ENCODE measurements around the gene CTCFL. TPM values are rescaled to one million over a fixed set of nuclear protein-coding genes. Genes with fewer than 3 reads are reported as not detected.
A peak's percentile ranks its signal among the peaks of the same experiment; 100 is the strongest.

CTCFL gene
- total and polyA plus RNA-seq, 2 of the 13 experiments (the other 11 are each of a cell fraction or from before 2014, with no cell fraction given): 0.04 TPM; not detected in 1

GRCh38 chr20:57546956-57547649 is 22.2 kb upstream of the CTCFL start (continued):
- TF ChIP-seq, protein P1, sequence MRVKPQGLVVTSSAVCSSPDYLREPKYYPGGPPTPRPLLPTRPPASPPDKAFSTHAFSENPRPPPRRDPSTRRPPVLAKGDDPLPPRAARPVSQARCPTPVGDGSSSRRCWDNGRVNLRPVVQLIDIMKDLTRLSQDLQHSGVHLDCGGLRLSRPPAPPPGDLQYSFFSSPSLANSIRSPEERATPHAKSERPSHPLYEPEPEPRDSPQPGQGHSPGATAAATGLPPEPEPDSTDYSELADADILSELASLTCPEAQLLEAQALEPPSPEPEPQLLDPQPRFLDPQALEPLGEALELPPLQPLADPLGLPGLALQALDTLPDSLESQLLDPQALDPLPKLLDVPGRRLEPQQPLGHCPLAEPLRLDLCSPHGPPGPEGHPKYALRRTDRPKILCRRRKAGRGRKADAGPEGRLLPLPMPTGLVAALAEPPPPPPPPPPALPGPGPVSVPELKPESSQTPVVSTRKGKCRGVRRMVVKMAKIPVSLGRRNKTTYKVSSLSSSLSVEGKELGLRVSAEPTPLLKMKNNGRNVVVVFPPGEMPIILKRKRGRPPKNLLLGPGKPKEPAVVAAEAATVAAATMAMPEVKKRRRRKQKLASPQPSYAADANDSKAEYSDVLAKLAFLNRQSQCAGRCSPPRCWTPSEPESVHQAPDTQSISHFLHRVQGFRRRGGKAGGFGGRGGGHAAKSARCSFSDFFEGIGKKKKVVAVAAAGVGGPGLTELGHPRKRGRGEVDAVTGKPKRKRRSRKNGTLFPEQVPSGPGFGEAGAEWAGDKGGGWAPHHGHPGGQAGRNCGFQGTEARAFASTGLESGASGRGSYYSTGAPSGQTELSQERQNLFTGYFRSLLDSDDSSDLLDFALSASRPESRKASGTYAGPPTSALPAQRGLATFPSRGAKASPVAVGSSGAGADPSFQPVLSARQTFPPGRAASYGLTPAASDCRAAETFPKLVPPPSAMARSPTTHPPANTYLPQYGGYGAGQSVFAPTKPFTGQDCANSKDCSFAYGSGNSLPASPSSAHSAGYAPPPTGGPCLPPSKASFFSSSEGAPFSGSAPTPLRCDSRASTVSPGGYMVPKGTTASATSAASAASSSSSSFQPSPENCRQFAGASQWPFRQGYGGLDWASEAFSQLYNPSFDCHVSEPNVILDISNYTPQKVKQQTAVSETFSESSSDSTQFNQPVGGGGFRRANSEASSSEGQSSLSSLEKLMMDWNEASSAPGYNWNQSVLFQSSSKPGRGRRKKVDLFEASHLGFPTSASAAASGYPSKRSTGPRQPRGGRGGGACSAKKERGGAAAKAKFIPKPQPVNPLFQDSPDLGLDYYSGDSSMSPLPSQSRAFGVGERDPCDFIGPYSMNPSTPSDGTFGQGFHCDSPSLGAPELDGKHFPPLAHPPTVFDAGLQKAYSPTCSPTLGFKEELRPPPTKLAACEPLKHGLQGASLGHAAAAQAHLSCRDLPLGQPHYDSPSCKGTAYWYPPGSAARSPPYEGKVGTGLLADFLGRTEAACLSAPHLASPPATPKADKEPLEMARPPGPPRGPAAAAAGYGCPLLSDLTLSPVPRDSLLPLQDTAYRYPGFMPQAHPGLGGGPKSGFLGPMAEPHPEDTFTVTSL (CRISPR knock-in tag; IDR thresholded peaks at IDR 0.05; ENCODE audit: borderline replicate concordance): peak; percentile 89
- TF ChIP-seq MAFG (CRISPR knock-in tag; IDR thresholded peaks at IDR 0.05) (no peak), ZNF274 (CRISPR knock-in tag; IDR thresholded peaks at IDR 0.05) (no peak), ASH2L (IDR thresholded peaks at IDR 0.05; ENCODE audit: insufficient read length, low read depth, low read length) (no peak), SP4 (CRISPR knock-in tag; IDR thresholded peaks at IDR 0.05) (no peak), FOXM1 (CRISPR knock-in tag; IDR thresholded peaks at IDR 0.05) (no peak), NKX3-1 (CRISPR knock-in tag; IDR thresholded peaks at IDR 0.05) (no peak), PHF21A (CRISPR knock-in tag; IDR thresholded peaks at IDR 0.05) (no peak), ZNF576 (CRISPR knock-in tag; IDR thresholded peaks at IDR 0.05) (no peak), IKZF4 (CRISPR knock-in tag; IDR thresholded peaks at IDR 0.05; ENCODE audit: borderline replicate concordance, low read depth, not compliant biosample characterization) (no peak), ZNF652 (CRISPR knock-in tag; IDR thresholded peaks at IDR 0.05; ENCODE audit: borderline replicate concordance, low read depth) (no peak), SCMH1 (CRISPR knock-in tag; IDR thresholded peaks at IDR 0.05; ENCODE audit: borderline replicate concordance) (no peak), ZNF431 (CRISPR knock-in tag; IDR thresholded peaks at IDR 0.05; ENCODE audit: borderline replicate concordance, low read depth) (peak; percentile 63; the same call in 1 of the 2 replicates), ZNF18 (CRISPR knock-in tag; IDR thresholded peaks at IDR 0.05; ENCODE audit: insufficient replicate concordance) (no peak), CBX2 (IDR thresholded peaks at IDR 0.05; ENCODE audit: low read depth, low read length) (no peak; the same call in 1 of the 2 replicates), CBX2 (CRISPR knock-in tag; IDR thresholded peaks at IDR 0.05; ENCODE audit: low read depth) (peak; percentile 85; the same call in 1 of the 2 replicates), SKI (IDR thresholded peaks at IDR 0.05; ENCODE audit: partially characterized antibody) (peak; percentile 76)
- TF ChIP-seq, protein P2, sequence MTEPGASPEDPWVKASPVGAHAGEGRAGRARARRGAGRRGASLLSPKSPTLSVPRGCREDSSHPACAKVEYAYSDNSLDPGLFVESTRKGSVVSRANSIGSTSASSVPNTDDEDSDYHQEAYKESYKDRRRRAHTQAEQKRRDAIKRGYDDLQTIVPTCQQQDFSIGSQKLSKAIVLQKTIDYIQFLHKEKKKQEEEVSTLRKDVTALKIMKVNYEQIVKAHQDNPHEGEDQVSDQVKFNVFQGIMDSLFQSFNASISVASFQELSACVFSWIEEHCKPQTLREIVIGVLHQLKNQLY (CRISPR knock-in tag; IDR thresholded peaks at IDR 0.05): peak; percentile 99
- TF ChIP-seq, protein P3, sequence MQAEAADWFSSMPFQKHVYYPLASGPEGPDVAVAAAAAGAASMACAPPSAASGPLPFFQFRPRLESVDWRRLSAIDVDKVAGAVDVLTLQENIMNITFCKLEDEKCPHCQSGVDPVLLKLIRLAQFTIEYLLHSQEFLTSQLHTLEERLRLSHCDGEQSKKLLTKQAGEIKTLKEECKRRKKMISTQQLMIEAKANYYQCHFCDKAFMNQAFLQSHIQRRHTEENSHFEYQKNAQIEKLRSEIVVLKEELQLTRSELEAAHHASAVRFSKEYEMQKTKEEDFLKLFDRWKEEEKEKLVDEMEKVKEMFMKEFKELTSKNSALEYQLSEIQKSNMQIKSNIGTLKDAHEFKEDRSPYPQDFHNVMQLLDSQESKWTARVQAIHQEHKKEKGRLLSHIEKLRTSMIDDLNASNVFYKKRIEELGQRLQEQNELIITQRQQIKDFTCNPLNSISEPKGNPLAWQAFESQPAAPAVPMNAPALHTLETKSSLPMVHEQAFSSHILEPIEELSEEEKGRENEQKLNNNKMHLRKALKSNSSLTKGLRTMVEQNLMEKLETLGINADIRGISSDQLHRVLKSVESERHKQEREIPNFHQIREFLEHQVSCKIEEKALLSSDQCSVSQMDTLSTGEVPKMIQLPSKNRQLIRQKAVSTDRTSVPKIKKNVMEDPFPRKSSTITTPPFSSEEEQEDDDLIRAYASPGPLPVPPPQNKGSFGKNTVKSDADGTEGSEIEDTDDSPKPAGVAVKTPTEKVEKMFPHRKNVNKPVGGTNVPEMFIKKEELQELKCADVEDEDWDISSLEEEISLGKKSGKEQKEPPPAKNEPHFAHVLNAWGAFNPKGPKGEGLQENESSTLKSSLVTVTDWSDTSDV (CRISPR knock-in tag; IDR thresholded peaks at IDR 0.05): no peak
